Measurements from ENCODE around the gene HNRNPU. TPM values are rescaled to one million over a fixed set of nuclear protein-coding genes. Genes with fewer than 3 reads are reported as not detected.

HNRNPU gene
- polyA plus RNA-seq, 3 donors: 71.5 to 197 (median 143) TPM

- Mint-ChIP-seq H3K9me3 (peaks cover 0 to 3% (median 0%) of the 10 kb centered on the region in 7 donors), H3K27me3 (ENCODE audit: low read depth in 3 of 3) (peaks cover 0 to 3% (median 0%) of the 10 kb centered on the region in 3 donors), H3K36me3 (no peaks in the 10 kb centered on the region), H3K4me1 (peaks cover 6% of the 10 kb centered on the region), H3K4me3 (no peak overlapping the region), H3K27ac (peak overlapping the region in 1 of 7 donors; percentile 68)
- TF ChIP-seq CTCF (IDR thresholded peaks at IDR 0.05): no peak
- no peaks in the 10 kb centered on the region for H3K79me2 ChIP-seq (ENCODE audit: insufficient read depth, low read length)
- H3K27me3 ChIP-seq (ENCODE audit: control insufficient read depth in 2 of 2, insufficient read depth in 2 of 2, low read length in 2 of 2): no peaks in the 10 kb centered on the region
- H2AFZ ChIP-seq (ENCODE audit: insufficient read depth, low read depth, low read length, poor library complexity, severe bottlenecking): no peak overlapping the region
- H3K4me2 ChIP-seq (replicated peaks; ENCODE audit: extremely low read depth, low read length, poor library complexity, severe bottlenecking): no peak overlapping the region
- no peak overlapping the region for H3K9ac ChIP-seq (ENCODE audit: insufficient read depth, low read length, poor library complexity, severe bottlenecking)
- no peak for DNase-seq
- no peaks in the 10 kb centered on the region for H3K9me3 ChIP-seq (replicated peaks in 1 of 2; ENCODE audit: control insufficient read depth in 1 of 2, insufficient read depth in 1 of 2, low read length in 2 of 2)
- H3K4me1 ChIP-seq (ENCODE audit: control insufficient read depth in 1 of 2, insufficient read depth in 2 of 2, low read length in 2 of 2): no peaks in the 10 kb centered on the region
- 95% methylated on average over 7 of the region's 7 CpGs for WGBS (ENCODE audit: insufficient coverage)
- H3K36me3 ChIP-seq (replicated peaks in 1 of 2; ENCODE audit: control insufficient read depth in 1 of 2, insufficient read depth in 2 of 2, low read length in 2 of 2): no peaks in the 10 kb centered on the region
- no peaks in the 10 kb centered on the region for H4K20me1 ChIP-seq (ENCODE audit: insufficient read depth, low read length)
- intact Hi-C loops (cut with micrococcal nuclease): no loop called here
- no peak overlapping the region for H3K4me3 ChIP-seq (replicated peaks in 1 of 3; ENCODE audit: low read depth in 2 of 3, low read length in 3 of 3)
- H3K27ac ChIP-seq (ENCODE audit: low read depth in 1 of 2, low read length in 2 of 2): no peak overlapping the region
These were observed 29.5 kb upstream of the HNRNPU start for GRCh38 chr1:244893836-244894235.

GRCh38 chr1:244887281-244887680, 22.9 kb upstream of the HNRNPU start:
- 100% methylated on average over 1 of the region's 4 CpGs for WGBS (ENCODE audit: insufficient coverage)
- Mint-ChIP-seq H3K36me3 (no peaks in the 10 kb centered on the region), H3K4me3 (no peak overlapping the region), H3K27ac (no peak overlapping the region), H3K27me3 (ENCODE audit: low read depth in 3 of 3) (peaks cover 0 to 4% (median 0%) of the 10 kb centered on the region in 3 donors), H3K4me1 (no peaks in the 10 kb centered on the region), H3K9me3 (peaks cover 0 to 2% (median 0%) of the 10 kb centered on the region in 7 donors)
- H3K27me3 ChIP-seq (ENCODE audit: control insufficient read depth in 2 of 2, insufficient read depth in 2 of 2, low read length in 2 of 2): no peaks in the 10 kb centered on the region
- no peaks in the 10 kb centered on the region for H3K79me2 ChIP-seq (ENCODE audit: insufficient read depth, low read length)
- no peak overlapping the region for H3K9ac ChIP-seq (ENCODE audit: insufficient read depth, low read length, poor library complexity, severe bottlenecking)
- no peak overlapping the region for H3K4me2 ChIP-seq (replicated peaks; ENCODE audit: extremely low read depth, low read length, poor library complexity, severe bottlenecking)
- no peak for TF ChIP-seq CTCF (IDR thresholded peaks at IDR 0.05)
- no peaks in the 10 kb centered on the region for H3K9me3 ChIP-seq (replicated peaks in 1 of 2; ENCODE audit: control insufficient read depth in 1 of 2, insufficient read depth in 1 of 2, low read length in 2 of 2)
- intact Hi-C loops (cut with micrococcal nuclease): no loop called here
- no peak for DNase-seq
- H3K27ac ChIP-seq (ENCODE audit: low read depth in 1 of 2, low read length in 2 of 2): no peak overlapping the region
- no peaks in the 10 kb centered on the region for H3K36me3 ChIP-seq (replicated peaks in 1 of 2; ENCODE audit: control insufficient read depth in 1 of 2, insufficient read depth in 2 of 2, low read length in 2 of 2)
- no peaks in the 10 kb centered on the region for H3K4me1 ChIP-seq (ENCODE audit: control insufficient read depth in 1 of 2, insufficient read depth in 2 of 2, low read length in 2 of 2)
- H2AFZ ChIP-seq (ENCODE audit: insufficient read depth, low read depth, low read length, poor library complexity, severe bottlenecking): no peak overlapping the region
- H4K20me1 ChIP-seq (ENCODE audit: insufficient read depth, low read length): no peaks in the 10 kb centered on the region
- H3K4me3 ChIP-seq (replicated peaks in 1 of 3; ENCODE audit: low read depth in 2 of 3, low read length in 3 of 3): no peak overlapping the region

Measured in CD14-positive monocyte (primary cell).